HepG2 (cell line): ENCODE data around the gene DYNLT2B. TPM values are rescaled to one million over a fixed set of nuclear protein-coding genes. Genes with fewer than 3 reads are reported as not detected.
A peak's percentile ranks its signal among the peaks of the same experiment; 100 is the strongest.

Source experiments
- ATAC-seq: fragments of 200-7000 bp; cut with Tn5 transposase; 3 replicates; pipeline ENCODE4 v1.9.1; 2020; ENCODE audit warnings: mild to moderate bottlenecking, moderate library complexity
- BruUV-seq: library from RNA; stranded (reverse); fragments of 400-500 nt; replicated peaks from 2 replicates; lab custom pipeline; 2021; lab: Mats Ljungman, UMichigan
- CTCF ChIA-PET: fragments of 300-600 bp; formaldehyde crosslinking; extraction: SDS; loops from one replicate; lab custom pipeline; 2021; ENCODE audit warnings: low total read pairs, inconsistent platforms, low intra/inter-chr PET ratio; lab: Yijun Ruan, JAX
- POLR2A ChIA-PET: fragments of 350-600 bp; sonication (Branson Sonifier 250); formaldehyde crosslinking; loops from one replicate; lab custom pipeline; 2020; ENCODE audit warnings: antibody characterized with exemption, inconsistent platforms; lab: Yijun Ruan, JAX
- DNase-seq: peaks from one replicate; pipeline ENCODE4 v3.0.0-alpha.2; 2015; ENCODE audit warnings: low spot score
- FAIRE-seq: peaks from 3 replicates; lab custom pipeline; 2011; peaks lifted over from hg19 to GRCh38; lab: Jason Lieb, UNC
- H2AFZ ChIP-seq: one replicate; pipeline ENCODE4 v1.6.1; 2011; ENCODE audit warnings: low read length, inconsistent platforms
- H3K27ac ChIP-seq: fragments of 300-600 bp; 3 replicates; pipeline ENCODE4 v1.8.0; 2011; ENCODE audit warnings: mixed run types, mild to moderate bottlenecking, mixed read lengths, low read length, inconsistent platforms; ENCODE audit not compliant: insufficient read depth; ENCODE audit errors: extremely low read length
- H3K27me3 ChIP-seq, 2 experiments: fragments of 200-600 bp in 1 of 2; 2 replicates in 1 of 2; 3 replicates in 1 of 2; pipeline versions ENCODE4 v1.6.0 to v1.8.0; 2011; ENCODE audit warnings: low read length in 2 of 2, mild to moderate bottlenecking in 2 of 2, moderate library complexity in 2 of 2, inconsistent platforms in 1 of 2; ENCODE audit not compliant: insufficient read depth in 2 of 2, control insufficient read depth in 1 of 2
- H3K36me3 ChIP-seq, 2 experiments: fragments of 200-600 bp in 1 of 2; replicated peaks in 1 of 2; 2 replicates in 1 of 2; 3 replicates in 1 of 2; pipeline versions ENCODE4 v1.5.1 to v1.8.0; 2011; ENCODE audit warnings: low read length in 2 of 2, inconsistent platforms in 1 of 2; ENCODE audit not compliant: insufficient read depth in 2 of 2, control insufficient read depth in 1 of 2
- H3K4me1 ChIP-seq: 2 replicates; pipeline ENCODE4 v1.5.1; 2012; ENCODE audit warnings: low read length, inconsistent platforms; ENCODE audit not compliant: insufficient read depth
- H3K4me2 ChIP-seq: 2 replicates; pipeline ENCODE4 v1.6.0; 2011; ENCODE audit warnings: low read depth, low read length, inconsistent platforms
- H3K4me3 ChIP-seq, 3 experiments: fragments of 200-600 bp in 1 of 3; sonication (generic), shearing (Covaris generic) in 1 of 3; replicated peaks in 1 of 3; 2 replicates each; pipeline ENCODE4 v1.5.1; 2011 to 2016; ENCODE audit warnings: low read length in 3 of 3, inconsistent platforms in 2 of 3, low read depth in 2 of 3, mild to moderate bottlenecking in 2 of 3, control low read depth in 1 of 3, mixed read lengths in 1 of 3; ENCODE audit not compliant: insufficient read depth in 1 of 3
- H3K79me2 ChIP-seq: one replicate; pipeline ENCODE4 v1.6.1; 2011; ENCODE audit warnings: low read length, inconsistent platforms; ENCODE audit not compliant: insufficient read depth
- H3K9ac ChIP-seq: 2 replicates; pipeline ENCODE4 v1.6.0; 2011; ENCODE audit warnings: mild to moderate bottlenecking, low read depth, low read length, inconsistent platforms; ENCODE audit not compliant: insufficient read depth
- H3K9me3 ChIP-seq: 2 replicates; pipeline ENCODE4 v1.5.1; 2012; ENCODE audit warnings: mild to moderate bottlenecking, low read length
- H4K20me1 ChIP-seq: 2 replicates; pipeline ENCODE4 v1.6.0; 2011; ENCODE audit warnings: inconsistent platforms, mild to moderate bottlenecking, low read length, moderate library complexity; ENCODE audit not compliant: insufficient read depth
- AGO1 ChIP-seq: fragments of 200-400 bp; formaldehyde crosslinking; IDR thresholded peaks from 2 replicates; pipeline ENCODE4 v1.6.1; 2017; ENCODE audit warnings: mild to moderate bottlenecking, low read depth, low read length, moderate library complexity; ENCODE audit not compliant: poor library complexity, severe bottlenecking
- ARID2 ChIP-seq: sonication (generic); formaldehyde crosslinking; IDR thresholded peaks from 2 replicates; pipeline ENCODE4 v1.8.1; 2022; ENCODE audit warnings: mild to moderate bottlenecking, missing genetic modification reagents, borderline replicate concordance
- ASH2L ChIP-seq: fragments of 300-600, 200-600 bp; sonication (generic); IDR thresholded peaks from 2 replicates; pipeline ENCODE4 v1.7.0; 2017; ENCODE audit warnings: low read depth, mild to moderate bottlenecking, moderate library complexity, mixed read lengths, low read length; ENCODE audit not compliant: insufficient read length
- ATRX ChIP-seq: sonication (generic); formaldehyde crosslinking; IDR thresholded peaks from 2 replicates; pipeline ENCODE4 v1.4.0; 2020; ENCODE audit warnings: missing genetic modification reagents, borderline replicate concordance
- RELA ChIP-seq: sonication (generic); formaldehyde crosslinking; IDR thresholded peaks from 2 replicates; pipeline ENCODE4 v1.4.0; 2020; ENCODE audit warnings: missing genetic modification reagents
- RFX3 ChIP-seq: IDR thresholded peaks from 2 replicates; pipeline ENCODE4 v1.6.1; 2016; ENCODE audit warnings: missing biosample characterization, missing genetic modification reagents
- SP1 ChIP-seq, 2 experiments: fragments of 450-650 bp in 1 of 2; sonication (generic) in 1 of 2; formaldehyde crosslinking in 1 of 2; IDR thresholded peaks; 2 replicates each; pipeline versions ENCODE4 v1.4.0 to v1.6.1; 2016 to 2020; ENCODE audit warnings: missing genetic modification reagents in 1 of 2
- TAF1 ChIP-seq: sonication (generic); formaldehyde crosslinking; IDR thresholded peaks from 2 replicates; pipeline ENCODE4 v1.4.0; 2020; ENCODE audit warnings: missing genetic modification reagents
- ZFP41 ChIP-seq: sonication (generic); formaldehyde crosslinking; IDR thresholded peaks from 2 replicates; pipeline ENCODE4 v1.4.0; 2020; ENCODE audit warnings: mild to moderate bottlenecking, missing genetic modification reagents, borderline replicate concordance
- ZNF10 ChIP-seq: sonication (generic); formaldehyde crosslinking; IDR thresholded peaks from 2 replicates; pipeline ENCODE4 v1.4.0; 2020; ENCODE audit warnings: mild to moderate bottlenecking, low read depth, missing genetic modification reagents, borderline replicate concordance
- ZNF234 ChIP-seq: sonication (generic); formaldehyde crosslinking; conservative IDR thresholded peaks from 2 replicates; pipeline ENCODE4 v1.5.1; 2020; ENCODE audit warnings: mild to moderate bottlenecking, missing genetic modification reagents
- ZSCAN12 ChIP-seq: sonication (generic); formaldehyde crosslinking; IDR thresholded peaks from 2 replicates; pipeline ENCODE4 v1.9.0; 2021; ENCODE audit warnings: mild to moderate bottlenecking, missing genetic modification reagents
- ZSCAN25 ChIP-seq: sonication (generic); formaldehyde crosslinking; IDR thresholded peaks from 2 replicates; pipeline ENCODE4 v1.8.0; 2022; ENCODE audit warnings: mild to moderate bottlenecking, missing genetic modification reagents
- WGBS: methylation state at CpG from one replicate; pipeline ENCODE4 v1.1.6; 2017; ENCODE audit warnings: low lambda C conversion rate; 5-methylcytosine and 5-hydroxymethylcytosine counted together
- in situ Hi-C: cut with HindIII; loops from 2 replicates; pipeline ENCODE4 v1.10.0; 2017; ENCODE audit warnings: low pct_unique_long_range_greater_than_20kb; ENCODE audit not compliant: extremely low pct_ligation_motif_present
- intact Hi-C: fragments of 100-400 bp; cut with micrococcal nuclease; formaldehyde crosslinking; loops from one replicate; pipeline ENCODE4 v1.10.0; 2022; ENCODE audit not compliant: unreplicated experiment
- polyA plus RNA-seq, 8 experiments: library from polyadenylated mRNA; depleted of rRNA in 3 of 8; stranded (reverse) in 7 of 8; unstranded in 1 of 8; fragments of >200 nt; fragmentation: Illumina TruSeq in 4 of 8; extraction: Trizol in 4 of 8; gene quantifications; 2 replicates each; pipeline versions ENCODE4 v1.2.1 to v1.2.3, GENCODE V29; 2011 to 2016; ENCODE audit warnings: low read depth in 4 of 8, missing spikeins in 1 of 8, mixed read lengths in 1 of 8; ENCODE audit not compliant: insufficient read depth in 1 of 8
- total RNA-seq, 5 experiments: library from RNA; depleted of rRNA; stranded (reverse); fragments of >200 nt; fragmentation: Illumina TruSeq; extraction: Trizol; gene quantifications; 2 replicates each; pipeline ENCODE4 v1.2.3, GENCODE V29; 2016; ENCODE audit warnings: low read depth in 1 of 5
- TF ChIP-seq, protein P1 (sequence below): sonication (generic); formaldehyde crosslinking; conservative IDR thresholded peaks from 2 replicates; pipeline ENCODE4 v1.8.1; 2023; ENCODE audit warnings: missing genetic modification reagents
- TF ChIP-seq, protein P2 (sequence below): sonication (generic); formaldehyde crosslinking; IDR thresholded peaks from 2 replicates; pipeline ENCODE4 v1.4.0; 2020; ENCODE audit warnings: mild to moderate bottlenecking, missing genetic modification reagents
- TF ChIP-seq, protein P3 (sequence below): sonication (generic); formaldehyde crosslinking; IDR thresholded peaks from 2 replicates; pipeline ENCODE4 v1.9.0; 2022; ENCODE audit warnings: low read depth, missing genetic modification reagents
- TF ChIP-seq, protein P4 (sequence below): sonication (generic); formaldehyde crosslinking; IDR thresholded peaks from 2 replicates; pipeline ENCODE4 v1.5.0; 2020; ENCODE audit warnings: mild to moderate bottlenecking, missing genetic modification reagents, moderate library complexity
- TF ChIP-seq, protein P5 (sequence below): sonication (generic); formaldehyde crosslinking; conservative IDR thresholded peaks from 2 replicates; pipeline ENCODE4 v1.8.0; 2022; ENCODE audit warnings: low read depth, missing genetic modification reagents

DYNLT2B gene
- total and polyA plus RNA-seq, 2 of the 13 experiments (the other 11 are each of a cell fraction or from before 2014, with no cell fraction given), result 4.0 to 7.0 TPM

DNA sequence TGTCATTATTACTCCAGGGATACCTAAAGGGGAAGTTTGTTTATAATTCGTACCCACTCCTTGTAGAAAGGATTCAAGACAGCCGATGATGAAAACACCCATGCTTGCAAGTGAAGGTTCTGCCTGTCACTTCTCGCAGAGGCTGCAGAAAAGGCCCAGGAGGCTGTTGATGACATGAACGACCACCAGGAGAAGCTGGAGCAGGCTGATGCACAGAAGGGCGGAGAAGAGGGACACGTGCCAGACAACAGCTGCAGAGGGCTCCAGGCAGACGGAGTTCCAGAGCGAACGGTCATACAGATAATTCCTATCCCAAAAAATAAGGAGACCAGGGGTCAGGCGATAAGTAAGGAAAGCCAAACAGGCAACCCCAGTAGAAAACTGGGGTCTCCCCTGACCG lies 5.7 kb upstream of the DYNLT2B start:
- ChIA-PET CTCF (no interaction called here), POLR2A (no interaction called here)
- Histone ChIP-seq H3K4me1 (peaks cover 21% of the 10 kb centered on the region), H3K4me2 (no peak overlapping the region), H4K20me1 (no peaks in the 10 kb centered on the region), H3K27me3 (no peaks in the 10 kb centered on the region), H2AFZ (no peak overlapping the region), H3K9ac (no peak overlapping the region), H3K79me2 (no peaks in the 10 kb centered on the region), H3K27ac (no peak overlapping the region), H3K36me3 (no peaks in the 10 kb centered on the region; a peak in 1 of 5 replicates), H3K9me3 (no peaks in the 10 kb centered on the region), H3K4me3 (no peak overlapping the region)
- in situ Hi-C loops (no loop called here), intact Hi-C loops (no loop called here)
- DNase-seq (peak; percentile 37), ATAC-seq (peak; percentile 72), FAIRE-seq (no peak)
- WGBS, result 68% methylated on average over 11 of the region's 11 CpGs
- no TSS peak for BruUV-seq
- TF ChIP-seq ASH2L (no peak), ZSCAN25 (CRISPR knock-in tag) (no peak), ZNF234 (CRISPR knock-in tag) (no peak), AGO1 (no peak), TAF1 (CRISPR knock-in tag) (no peak), ZNF10 (no peak), ARID2 (CRISPR knock-in tag) (no peak), ATRX (CRISPR knock-in tag) (no peak), SP1 (IDR thresholded peaks at IDR 0.05) (no peak), SP1 (CRISPR knock-in tag; IDR thresholded peaks at IDR 0.05) (no peak), RELA (CRISPR knock-in tag) (no peak), ZSCAN12 (CRISPR knock-in tag) (no peak), ZFP41 (no peak), RFX3 (CRISPR knock-in tag) (no peak)
- TF ChIP-seq, protein P1, sequence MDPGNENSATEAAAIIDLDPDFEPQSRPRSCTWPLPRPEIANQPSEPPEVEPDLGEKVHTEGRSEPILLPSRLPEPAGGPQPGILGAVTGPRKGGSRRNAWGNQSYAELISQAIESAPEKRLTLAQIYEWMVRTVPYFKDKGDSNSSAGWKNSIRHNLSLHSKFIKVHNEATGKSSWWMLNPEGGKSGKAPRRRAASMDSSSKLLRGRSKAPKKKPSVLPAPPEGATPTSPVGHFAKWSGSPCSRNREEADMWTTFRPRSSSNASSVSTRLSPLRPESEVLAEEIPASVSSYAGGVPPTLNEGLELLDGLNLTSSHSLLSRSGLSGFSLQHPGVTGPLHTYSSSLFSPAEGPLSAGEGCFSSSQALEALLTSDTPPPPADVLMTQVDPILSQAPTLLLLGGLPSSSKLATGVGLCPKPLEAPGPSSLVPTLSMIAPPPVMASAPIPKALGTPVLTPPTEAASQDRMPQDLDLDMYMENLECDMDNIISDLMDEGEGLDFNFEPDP (CRISPR knock-in tag), result no peak
- TF ChIP-seq, protein P2, sequence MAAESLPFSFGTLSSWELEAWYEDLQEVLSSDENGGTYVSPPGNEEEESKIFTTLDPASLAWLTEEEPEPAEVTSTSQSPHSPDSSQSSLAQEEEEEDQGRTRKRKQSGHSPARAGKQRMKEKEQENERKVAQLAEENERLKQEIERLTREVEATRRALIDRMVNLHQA (CRISPR knock-in tag), result no peak
- TF ChIP-seq, protein P3, sequence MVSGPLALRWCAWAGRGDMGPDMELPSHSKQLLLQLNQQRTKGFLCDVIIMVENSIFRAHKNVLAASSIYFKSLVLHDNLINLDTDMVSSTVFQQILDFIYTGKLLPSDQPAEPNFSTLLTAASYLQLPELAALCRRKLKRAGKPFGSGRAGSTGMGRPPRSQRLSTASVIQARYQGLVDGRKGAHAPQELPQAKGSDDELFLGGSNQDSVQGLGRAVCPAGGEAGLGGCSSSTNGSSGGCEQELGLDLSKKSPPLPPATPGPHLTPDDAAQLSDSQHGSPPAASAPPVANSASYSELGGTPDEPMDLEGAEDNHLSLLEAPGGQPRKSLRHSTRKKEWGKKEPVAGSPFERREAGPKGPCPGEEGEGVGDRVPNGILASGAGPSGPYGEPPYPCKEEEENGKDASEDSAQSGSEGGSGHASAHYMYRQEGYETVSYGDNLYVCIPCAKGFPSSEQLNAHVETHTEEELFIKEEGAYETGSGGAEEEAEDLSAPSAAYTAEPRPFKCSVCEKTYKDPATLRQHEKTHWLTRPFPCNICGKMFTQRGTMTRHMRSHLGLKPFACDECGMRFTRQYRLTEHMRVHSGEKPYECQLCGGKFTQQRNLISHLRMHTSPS, result no peak
- TF ChIP-seq, protein P4, sequence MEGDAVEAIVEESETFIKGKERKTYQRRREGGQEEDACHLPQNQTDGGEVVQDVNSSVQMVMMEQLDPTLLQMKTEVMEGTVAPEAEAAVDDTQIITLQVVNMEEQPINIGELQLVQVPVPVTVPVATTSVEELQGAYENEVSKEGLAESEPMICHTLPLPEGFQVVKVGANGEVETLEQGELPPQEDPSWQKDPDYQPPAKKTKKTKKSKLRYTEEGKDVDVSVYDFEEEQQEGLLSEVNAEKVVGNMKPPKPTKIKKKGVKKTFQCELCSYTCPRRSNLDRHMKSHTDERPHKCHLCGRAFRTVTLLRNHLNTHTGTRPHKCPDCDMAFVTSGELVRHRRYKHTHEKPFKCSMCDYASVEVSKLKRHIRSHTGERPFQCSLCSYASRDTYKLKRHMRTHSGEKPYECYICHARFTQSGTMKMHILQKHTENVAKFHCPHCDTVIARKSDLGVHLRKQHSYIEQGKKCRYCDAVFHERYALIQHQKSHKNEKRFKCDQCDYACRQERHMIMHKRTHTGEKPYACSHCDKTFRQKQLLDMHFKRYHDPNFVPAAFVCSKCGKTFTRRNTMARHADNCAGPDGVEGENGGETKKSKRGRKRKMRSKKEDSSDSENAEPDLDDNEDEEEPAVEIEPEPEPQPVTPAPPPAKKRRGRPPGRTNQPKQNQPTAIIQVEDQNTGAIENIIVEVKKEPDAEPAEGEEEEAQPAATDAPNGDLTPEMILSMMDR (CRISPR knock-in tag), result 0 out of 2 replicates have a peak, but pooled peaks have one; percentile 6
- TF ChIP-seq, protein P5, sequence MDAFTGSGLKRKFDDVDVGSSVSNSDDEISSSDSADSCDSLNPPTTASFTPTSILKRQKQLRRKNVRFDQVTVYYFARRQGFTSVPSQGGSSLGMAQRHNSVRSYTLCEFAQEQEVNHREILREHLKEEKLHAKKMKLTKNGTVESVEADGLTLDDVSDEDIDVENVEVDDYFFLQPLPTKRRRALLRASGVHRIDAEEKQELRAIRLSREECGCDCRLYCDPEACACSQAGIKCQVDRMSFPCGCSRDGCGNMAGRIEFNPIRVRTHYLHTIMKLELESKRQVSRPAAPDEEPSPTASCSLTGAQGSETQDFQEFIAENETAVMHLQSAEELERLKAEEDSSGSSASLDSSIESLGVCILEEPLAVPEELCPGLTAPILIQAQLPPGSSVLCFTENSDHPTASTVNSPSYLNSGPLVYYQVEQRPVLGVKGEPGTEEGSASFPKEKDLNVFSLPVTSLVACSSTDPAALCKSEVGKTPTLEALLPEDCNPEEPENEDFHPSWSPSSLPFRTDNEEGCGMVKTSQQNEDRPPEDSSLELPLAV (CRISPR knock-in tag), result no peak
